ES-I3 (cell line): ENCODE measurements around the gene ARFGEF2.
"Not testable (repeated sequence)": the region's sequence is repeated elsewhere in the genome, so short reads cannot be mapped to it uniquely, and the experiment has no call there.

Source experiments
- H3K36me3 ChIP-seq: 2 replicates; pipeline ENCODE4 v1.6.1; 2013; ENCODE audit warnings: mild to moderate bottlenecking, low read length, control low read depth, moderate library complexity; ENCODE audit not compliant: insufficient read depth
- H3K4me1 ChIP-seq: 2 replicates; pipeline ENCODE4 v1.6.1; 2013; ENCODE audit warnings: mild to moderate bottlenecking, control low read depth, low read length; ENCODE audit not compliant: insufficient read depth
- H3K9ac ChIP-seq: 2 replicates; pipeline ENCODE4 v1.6.1; 2013; ENCODE audit warnings: low read depth, mild to moderate bottlenecking, low read length, moderate library complexity
- H3K9me3 ChIP-seq: 2 replicates; pipeline ENCODE4 v1.6.1; 2013; ENCODE audit warnings: mild to moderate bottlenecking, low read length, moderate library complexity; ENCODE audit not compliant: control insufficient read depth, insufficient read depth

Gene ARFGEF2

GRCh38 chr20:48962421-48962820 lies 40.9 kb downstream of the ARFGEF2 start:
- Histone ChIP-seq H3K36me3 (peaks cover 4% of the 10 kb centered on the region; the same call in 1 of the 2 replicates), H3K4me1 (no peaks in the 10 kb centered on the region), H3K9me3 (no peaks in the 10 kb centered on the region), H3K9ac (no peak overlapping the region)

- Histone ChIP-seq H3K9ac (no peak overlapping the region), H3K4me1 (no peaks in the 10 kb centered on the region), H3K9me3 (no peaks in the 10 kb centered on the region), H3K36me3 (peaks cover 4% of the 10 kb centered on the region; the same call in 1 of the 2 replicates)
Observed at GRCh38 chr20:48962976-48963771, 41.7 kb downstream of the ARFGEF2 start.

DNA sequence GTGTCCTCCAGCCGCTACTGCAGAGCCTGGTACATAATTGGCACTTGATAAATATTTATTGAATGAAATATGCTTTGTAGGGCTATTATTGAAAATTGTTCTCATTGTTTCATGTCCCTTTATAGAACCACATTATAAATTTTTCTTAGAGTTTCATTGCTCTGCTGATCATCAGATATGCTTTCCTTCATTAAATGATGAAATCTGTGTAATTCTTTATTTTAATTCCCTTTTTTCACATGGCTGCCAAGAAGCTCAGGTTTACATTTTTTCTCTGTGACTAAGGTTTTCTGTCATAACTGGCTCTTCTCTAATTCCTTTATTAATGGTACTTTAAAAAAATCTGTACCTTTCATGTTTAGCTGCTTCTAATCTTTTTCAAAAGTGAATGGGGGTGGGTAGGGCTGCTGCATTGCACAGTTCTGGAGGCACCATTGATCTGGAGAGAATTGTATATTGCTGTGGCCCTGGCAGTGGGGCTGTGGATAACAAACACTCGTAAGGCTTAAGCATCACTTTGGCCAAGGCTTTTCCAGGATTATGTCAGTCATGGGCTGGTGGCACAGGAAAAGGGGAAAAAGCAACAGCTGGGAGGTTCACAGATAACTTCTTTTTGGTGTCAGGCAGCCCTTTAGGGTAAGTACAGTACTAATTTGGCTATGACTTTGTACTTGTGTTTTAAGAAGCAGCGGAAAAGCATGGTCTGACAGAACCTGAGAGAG lies 43.8 kb downstream of the ARFGEF2 start:
- Histone ChIP-seq H3K9ac (no peak overlapping the region), H3K4me1 (no peaks in the 10 kb centered on the region), H3K9me3 (no peaks in the 10 kb centered on the region), H3K36me3 (peaks cover 21% of the 10 kb centered on the region)

- Histone ChIP-seq H3K36me3 (peaks cover 43% of the 10 kb centered on the region), H3K9ac (no peak overlapping the region), H3K9me3 (no peaks in the 10 kb centered on the region), H3K4me1 (no peaks in the 10 kb centered on the region)
Observed at GRCh38 chr20:48970681-48971365, 49.3 kb downstream of the ARFGEF2 start.

DNA sequence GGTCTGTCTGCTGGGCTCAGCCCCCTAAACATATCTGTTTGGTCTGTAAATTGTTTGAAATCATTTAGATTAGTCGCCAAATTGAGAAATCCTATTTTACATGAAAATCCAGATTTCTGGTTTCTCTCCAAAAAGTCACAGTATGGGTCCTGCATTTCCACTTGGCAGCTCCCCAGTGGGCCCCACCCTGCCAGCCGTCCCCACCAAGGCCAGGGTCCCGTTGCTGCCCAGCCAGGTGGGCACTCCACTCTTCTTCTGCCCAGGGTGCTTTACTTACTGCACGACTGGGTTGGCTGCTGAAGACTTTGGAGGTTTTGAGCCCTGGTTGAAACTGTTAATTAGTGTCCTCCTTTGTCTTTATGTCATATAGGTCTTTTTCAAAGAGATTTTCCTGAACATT lies 50.4 kb downstream of the ARFGEF2 start:
- peaks cover 49% of the 10 kb centered on the region for H3K36me3 ChIP-seq
- H3K9ac ChIP-seq = no peak overlapping the region
- H3K9me3 ChIP-seq = no peaks in the 10 kb centered on the region
- H3K4me1 ChIP-seq = no peaks in the 10 kb centered on the region

DNA sequence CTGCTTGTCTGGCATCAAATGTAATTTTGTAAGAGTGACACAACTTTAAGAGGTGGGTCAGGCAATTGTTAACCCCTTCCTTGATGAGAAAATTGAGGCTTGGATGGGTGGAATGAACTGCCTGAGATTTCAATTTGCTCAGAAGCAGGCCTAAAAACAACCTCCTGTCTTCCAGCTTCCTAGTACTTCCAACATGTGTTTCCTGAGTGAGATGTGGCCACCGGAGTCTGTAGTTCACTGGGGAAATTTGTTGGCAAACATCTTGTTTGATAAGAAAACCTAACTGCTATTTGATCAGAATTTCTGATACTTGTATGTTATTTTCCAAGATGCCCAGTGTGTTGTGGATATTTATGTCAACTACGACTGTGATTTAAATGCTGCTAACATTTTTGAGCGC lies 51.3 kb downstream of the ARFGEF2 start:
- H3K36me3 ChIP-seq = peaks cover 49% of the 10 kb centered on the region
- H3K9ac ChIP-seq = no peak overlapping the region
- H3K9me3 ChIP-seq = no peaks in the 10 kb centered on the region
- no peaks in the 10 kb centered on the region for H3K4me1 ChIP-seq

GRCh38 chr20:48975955-48976354 lies 54.4 kb downstream of the ARFGEF2 start:
- peaks cover 29% of the 10 kb centered on the region for H3K36me3 ChIP-seq

GRCh38 chr20:48979980-48980379 lies 58.5 kb downstream of the ARFGEF2 start:
- H3K9ac ChIP-seq = not testable (repeated sequence)
- Histone ChIP-seq H3K36me3 (peaks cover 24% of the 10 kb centered on the region), H3K9me3 (peaks cover 13% of the 10 kb centered on the region; the same call in 1 of the 2 replicates)

More at GRCh38 chr20:48975955-48976354, 54.4 kb downstream of the ARFGEF2 start:
- Histone ChIP-seq H3K4me1 (no peaks in the 10 kb centered on the region), H3K9ac (no peak overlapping the region), H3K9me3 (no peaks in the 10 kb centered on the region)

DNA sequence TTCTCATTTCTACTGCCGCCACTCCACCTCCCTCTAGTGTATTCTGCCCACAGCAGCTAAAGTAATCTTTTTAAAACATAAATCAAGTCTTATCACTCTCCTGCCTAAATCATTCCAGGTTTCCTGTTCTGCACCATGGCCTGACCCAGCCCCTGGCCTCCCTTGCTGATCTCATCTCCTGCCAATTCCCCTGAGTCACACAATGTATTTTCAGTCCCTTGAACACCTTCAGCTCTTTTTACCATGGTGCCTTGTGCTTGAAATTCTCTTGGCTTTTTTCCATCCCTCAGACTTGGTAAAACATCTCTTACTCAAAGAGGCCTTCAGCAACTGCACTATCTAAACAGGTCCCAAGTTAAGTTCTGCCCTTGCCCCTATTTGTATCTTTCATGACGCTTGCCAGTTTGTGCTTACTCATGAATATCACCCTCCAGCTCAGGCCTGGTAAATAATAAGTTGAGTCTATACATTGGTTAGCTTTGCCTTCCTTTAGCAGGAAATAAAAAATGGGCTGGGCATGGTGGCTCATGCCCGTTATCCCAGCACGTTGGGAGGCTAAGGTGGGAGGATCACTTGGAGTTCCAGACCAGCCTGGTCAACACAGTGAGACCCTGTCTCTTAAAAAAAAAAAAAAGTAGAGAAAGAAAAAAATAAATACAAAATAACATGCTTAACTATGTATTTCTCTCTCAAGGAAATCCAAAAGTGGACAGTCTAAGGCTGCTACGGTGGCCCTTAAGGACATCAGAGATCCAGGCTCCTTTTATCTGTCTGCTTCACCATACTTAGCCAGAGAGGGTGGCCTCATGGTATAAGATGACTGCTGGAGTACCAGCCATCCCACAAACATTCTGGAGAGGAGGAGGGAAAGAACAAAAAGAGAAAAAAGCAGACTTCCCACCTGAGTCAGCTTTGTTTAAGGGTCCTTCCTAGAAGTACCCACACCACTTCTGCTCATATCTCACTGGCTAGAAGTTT lies 62.2 kb downstream of the ARFGEF2 start:
- H3K9ac ChIP-seq = no peak overlapping the region
- H3K36me3 ChIP-seq = peaks cover 20% of the 10 kb centered on the region
- no peaks in the 10 kb centered on the region for H3K4me1 ChIP-seq
- peaks cover 13% of the 10 kb centered on the region; the same call in 1 of the 2 replicates for H3K9me3 ChIP-seq

More at GRCh38 chr20:48979980-48980379, 58.5 kb downstream of the ARFGEF2 start:
- not testable (repeated sequence) for H3K4me1 ChIP-seq

DNA sequence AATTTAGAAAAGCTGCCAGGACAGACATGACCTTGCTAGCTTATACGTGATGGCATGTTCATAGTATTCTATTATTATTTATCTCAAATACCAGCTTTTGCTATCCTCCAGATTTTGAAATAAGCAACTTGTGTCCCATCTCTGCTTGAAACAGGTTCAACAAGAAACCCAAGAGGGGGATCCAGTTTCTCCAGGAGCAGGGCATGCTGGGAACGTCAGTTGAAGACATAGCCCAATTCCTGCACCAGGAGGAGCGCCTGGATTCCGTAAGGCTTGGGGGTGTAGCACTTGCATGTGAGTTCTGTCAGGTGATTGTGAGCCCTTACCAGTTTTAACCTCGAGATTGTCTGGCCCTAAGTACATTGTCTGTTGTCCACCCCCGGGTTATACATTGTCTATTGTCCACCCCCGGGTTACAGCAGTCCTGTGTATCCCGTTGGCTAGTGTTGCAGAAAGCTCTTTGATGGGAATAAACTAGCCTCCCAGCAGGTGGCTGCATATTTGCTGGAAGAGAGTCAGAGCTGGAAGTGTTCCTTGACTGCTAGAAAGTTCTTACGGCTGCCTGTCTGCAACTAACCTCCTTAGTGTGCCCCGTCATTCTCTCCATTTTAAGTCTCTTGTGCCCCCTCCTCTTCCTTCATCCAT lies 63.2 kb downstream of the ARFGEF2 start:
- Histone ChIP-seq H3K9ac (no peak overlapping the region), H3K36me3 (peaks cover 27% of the 10 kb centered on the region), H3K9me3 (peaks cover 13% of the 10 kb centered on the region; the same call in 1 of the 2 replicates), H3K4me1 (no peaks in the 10 kb centered on the region)

DNA sequence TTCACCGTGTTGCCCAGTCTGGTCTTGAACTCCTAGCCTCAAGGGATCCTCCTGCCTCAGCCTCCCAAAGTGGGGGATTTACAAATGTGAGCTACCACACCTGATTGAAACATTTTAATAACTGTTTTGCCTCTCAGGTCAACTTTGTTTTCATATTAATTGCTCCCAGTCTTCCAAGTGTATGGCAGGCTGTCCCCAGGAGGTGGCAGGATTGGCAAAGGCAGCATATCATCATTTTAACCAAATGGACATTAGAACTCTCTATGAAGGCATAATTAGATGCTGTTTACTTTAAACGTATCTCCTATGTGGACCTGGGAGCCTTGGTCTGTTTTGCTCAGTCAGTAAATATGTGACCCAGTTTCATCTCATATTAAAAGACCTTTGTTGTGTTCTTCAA lies 65.4 kb downstream of the ARFGEF2 start:
- Histone ChIP-seq H3K4me1 (no peaks in the 10 kb centered on the region), H3K9me3 (peaks cover 13% of the 10 kb centered on the region; the same call in 1 of the 2 replicates), H3K36me3 (peaks cover 27% of the 10 kb centered on the region), H3K9ac (no peak overlapping the region)

DNA sequence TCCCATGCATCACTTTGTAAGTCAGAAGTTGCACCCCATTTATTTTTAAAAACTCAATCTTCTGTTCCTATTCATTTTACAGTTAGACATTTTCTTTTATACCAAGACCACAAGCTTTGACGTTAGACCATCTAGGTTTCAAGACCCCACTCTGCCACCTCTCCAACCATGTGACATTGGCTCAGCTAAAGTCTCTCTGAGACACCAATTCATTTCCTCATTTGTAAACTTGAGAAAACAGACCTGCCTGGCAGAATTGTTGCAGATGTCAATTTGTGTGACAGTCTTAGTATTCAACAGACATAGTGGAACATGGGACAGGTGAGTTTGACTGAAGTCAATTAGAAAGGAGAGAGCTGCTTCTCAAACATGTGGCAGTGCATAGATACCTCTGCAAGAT lies 69.0 kb downstream of the ARFGEF2 start:
- H3K36me3 ChIP-seq = peaks cover 20% of the 10 kb centered on the region
- no peak overlapping the region for H3K9ac ChIP-seq
- no peaks in the 10 kb centered on the region for H3K9me3 ChIP-seq
- H3K4me1 ChIP-seq = no peaks in the 10 kb centered on the region

- H3K4me1 ChIP-seq = no peaks in the 10 kb centered on the region
- H3K9me3 ChIP-seq = no peaks in the 10 kb centered on the region
- H3K36me3 ChIP-seq = peaks cover 16% of the 10 kb centered on the region
- no peak overlapping the region for H3K9ac ChIP-seq
Observed at GRCh38 chr20:48995589-48995988, 74.1 kb downstream of the ARFGEF2 start.
